Astrocyte (in vitro differentiated cells and primary cell): ENCODE measurements around the gene SFSWAP. TPM values are rescaled to one million over a fixed set of nuclear protein-coding genes. Genes with fewer than 3 reads are reported as not detected.

ENCODE experiments used
- DNase-seq: peaks from one replicate; pipeline ENCODE4 v3.0.0-alpha.2; 2010; ENCODE audit warnings: low read depth
- FAIRE-seq: peaks from 2 replicates; lab custom pipeline; 2011; peaks lifted over from hg19 to GRCh38; lab: Jason Lieb, UNC
- H2AFZ ChIP-seq: 2 replicates; pipeline ENCODE4 v1.6.0; 2012; ENCODE audit warnings: low read depth, low read length, inconsistent platforms
- H3K27ac ChIP-seq: 2 replicates; pipeline ENCODE4 v1.5.1; 2011; ENCODE audit warnings: low read depth, low read length, inconsistent platforms
- H3K27me3 ChIP-seq: 2 replicates; pipeline ENCODE4 v1.6.0; 2011; ENCODE audit warnings: low read length, inconsistent platforms; ENCODE audit not compliant: insufficient read depth
- H3K36me3 ChIP-seq: 2 replicates; pipeline ENCODE4 v1.5.1; 2011; ENCODE audit warnings: low read length, inconsistent platforms; ENCODE audit not compliant: insufficient read depth
- H3K4me1 ChIP-seq: 2 replicates; pipeline ENCODE4 v1.5.1; 2011; ENCODE audit warnings: low read length, inconsistent platforms; ENCODE audit not compliant: insufficient read depth
- H3K4me2 ChIP-seq: 2 replicates; pipeline ENCODE4 v1.6.0; 2012; ENCODE audit warnings: low read length, inconsistent platforms
- H3K4me3 ChIP-seq: 2 replicates; pipeline ENCODE4 v1.5.1; 2011; ENCODE audit warnings: low read depth, mild to moderate bottlenecking, low read length, inconsistent platforms; ENCODE audit not compliant: insufficient read depth
- H3K79me2 ChIP-seq: 2 replicates; pipeline ENCODE4 v1.6.0; 2012; ENCODE audit warnings: mild to moderate bottlenecking, low read length, inconsistent platforms; ENCODE audit not compliant: insufficient read depth
- H3K9ac ChIP-seq: 2 replicates; pipeline ENCODE4 v1.6.0; 2012; ENCODE audit warnings: mild to moderate bottlenecking, low read length, inconsistent platforms
- H3K9me3 ChIP-seq: 2 replicates; pipeline ENCODE4 v1.5.1; 2012; ENCODE audit warnings: low read depth, mild to moderate bottlenecking, low read length, inconsistent platforms; ENCODE audit not compliant: insufficient read depth
- H4K20me1 ChIP-seq: 2 replicates; pipeline ENCODE4 v1.6.0; 2012; ENCODE audit warnings: low read length, inconsistent platforms; ENCODE audit not compliant: insufficient read depth
- H3K27ac Mint-ChIP-seq: one replicate; pipeline ENCODE4 v1.8.0; 2021; ENCODE audit warnings: mild to moderate bottlenecking, mixed read lengths; ENCODE audit not compliant: unreplicated experiment
- H3K27me3 Mint-ChIP-seq: one replicate; pipeline ENCODE4 v1.8.0; 2021; ENCODE audit warnings: low read depth, mixed read lengths; ENCODE audit not compliant: unreplicated experiment
- H3K36me3 Mint-ChIP-seq: one replicate; pipeline ENCODE4 v1.8.0; 2021; ENCODE audit warnings: low read depth, mixed read lengths; ENCODE audit not compliant: unreplicated experiment
- H3K4me1 Mint-ChIP-seq: one replicate; pipeline ENCODE4 v1.8.0; 2021; ENCODE audit warnings: low read depth, mixed read lengths; ENCODE audit not compliant: unreplicated experiment
- H3K4me3 Mint-ChIP-seq: one replicate; pipeline ENCODE4 v1.8.0; 2021; ENCODE audit warnings: mild to moderate bottlenecking, moderate library complexity, mixed read lengths; ENCODE audit not compliant: unreplicated experiment
- H3K9me3 Mint-ChIP-seq: one replicate; pipeline ENCODE4 v1.8.0; 2021; ENCODE audit warnings: mild to moderate bottlenecking, mixed read lengths; ENCODE audit not compliant: unreplicated experiment
- EZH2 ChIP-seq: IDR thresholded peaks from 2 replicates; pipeline ENCODE4 v1.6.1; 2012; ENCODE audit warnings: mild to moderate bottlenecking, low read length, inconsistent platforms; ENCODE audit not compliant: insufficient read depth
- total RNA-seq: library from RNA; stranded (reverse); gene quantifications from 2 replicates; pipeline ENCODE4 v1.2.1, GENCODE V29; 2021
- TF ChIP-seq, protein P1 (sequence below): IDR thresholded peaks from 2 replicates; pipeline ENCODE4 v1.5.1; 2011; ENCODE audit warnings: low read depth, mild to moderate bottlenecking, inconsistent platforms, low read length, moderate library complexity; ENCODE audit not compliant: insufficient read depth

The SFSWAP gene
- total RNA-seq, 1 donor from 2014 or later, result 35.7 TPM

DNA sequence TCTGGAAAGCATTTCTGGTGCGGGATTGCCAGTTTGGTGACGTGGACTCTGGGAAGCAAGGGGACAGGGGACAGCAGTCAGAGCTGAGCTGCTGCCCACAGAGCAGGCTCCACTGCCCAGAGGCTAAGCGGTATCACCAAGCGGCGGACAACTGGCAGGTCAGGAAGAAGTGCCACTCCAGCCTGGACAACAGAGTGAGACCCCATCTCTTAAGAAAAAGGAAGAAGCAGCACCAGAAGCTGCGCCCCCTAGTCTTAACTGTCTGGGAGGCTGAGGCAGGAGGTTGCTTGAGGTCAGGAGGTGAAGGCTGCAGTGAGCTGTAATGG, 85.5 kb downstream of the SFSWAP start:
- H3K36me3 ChIP-seq, result peaks cover 15% of the 10 kb centered on the region
- no peak overlapping the region for H3K4me3 Mint-ChIP-seq
- H3K9ac ChIP-seq, result no peak overlapping the region
- H3K36me3 Mint-ChIP-seq, result peaks cover 14% of the 10 kb centered on the region
- H2AFZ ChIP-seq, result no peak overlapping the region
- H3K4me3 ChIP-seq, result no peak overlapping the region
- DNase-seq (no peak), FAIRE-seq (no peak)
- no peaks in the 10 kb centered on the region for H3K9me3 ChIP-seq
- no peak overlapping the region for H3K4me2 ChIP-seq
- peaks cover 13% of the 10 kb centered on the region for H3K4me1 ChIP-seq
- H3K79me2 ChIP-seq, result no peaks in the 10 kb centered on the region
- peak overlapping the region; percentile 10 for H3K27ac Mint-ChIP-seq
- no peak overlapping the region for H3K27ac ChIP-seq
- TF ChIP-seq, protein P1, sequence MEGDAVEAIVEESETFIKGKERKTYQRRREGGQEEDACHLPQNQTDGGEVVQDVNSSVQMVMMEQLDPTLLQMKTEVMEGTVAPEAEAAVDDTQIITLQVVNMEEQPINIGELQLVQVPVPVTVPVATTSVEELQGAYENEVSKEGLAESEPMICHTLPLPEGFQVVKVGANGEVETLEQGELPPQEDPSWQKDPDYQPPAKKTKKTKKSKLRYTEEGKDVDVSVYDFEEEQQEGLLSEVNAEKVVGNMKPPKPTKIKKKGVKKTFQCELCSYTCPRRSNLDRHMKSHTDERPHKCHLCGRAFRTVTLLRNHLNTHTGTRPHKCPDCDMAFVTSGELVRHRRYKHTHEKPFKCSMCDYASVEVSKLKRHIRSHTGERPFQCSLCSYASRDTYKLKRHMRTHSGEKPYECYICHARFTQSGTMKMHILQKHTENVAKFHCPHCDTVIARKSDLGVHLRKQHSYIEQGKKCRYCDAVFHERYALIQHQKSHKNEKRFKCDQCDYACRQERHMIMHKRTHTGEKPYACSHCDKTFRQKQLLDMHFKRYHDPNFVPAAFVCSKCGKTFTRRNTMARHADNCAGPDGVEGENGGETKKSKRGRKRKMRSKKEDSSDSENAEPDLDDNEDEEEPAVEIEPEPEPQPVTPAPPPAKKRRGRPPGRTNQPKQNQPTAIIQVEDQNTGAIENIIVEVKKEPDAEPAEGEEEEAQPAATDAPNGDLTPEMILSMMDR, result no peak
- TF ChIP-seq EZH2, result no peak
- H3K27me3 Mint-ChIP-seq, result no peaks in the 10 kb centered on the region
- peaks cover 14% of the 10 kb centered on the region for H3K4me1 Mint-ChIP-seq
- no peaks in the 10 kb centered on the region for H3K9me3 Mint-ChIP-seq
- H3K27me3 ChIP-seq, result no peaks in the 10 kb centered on the region
- H4K20me1 ChIP-seq, result no peaks in the 10 kb centered on the region

DNA sequence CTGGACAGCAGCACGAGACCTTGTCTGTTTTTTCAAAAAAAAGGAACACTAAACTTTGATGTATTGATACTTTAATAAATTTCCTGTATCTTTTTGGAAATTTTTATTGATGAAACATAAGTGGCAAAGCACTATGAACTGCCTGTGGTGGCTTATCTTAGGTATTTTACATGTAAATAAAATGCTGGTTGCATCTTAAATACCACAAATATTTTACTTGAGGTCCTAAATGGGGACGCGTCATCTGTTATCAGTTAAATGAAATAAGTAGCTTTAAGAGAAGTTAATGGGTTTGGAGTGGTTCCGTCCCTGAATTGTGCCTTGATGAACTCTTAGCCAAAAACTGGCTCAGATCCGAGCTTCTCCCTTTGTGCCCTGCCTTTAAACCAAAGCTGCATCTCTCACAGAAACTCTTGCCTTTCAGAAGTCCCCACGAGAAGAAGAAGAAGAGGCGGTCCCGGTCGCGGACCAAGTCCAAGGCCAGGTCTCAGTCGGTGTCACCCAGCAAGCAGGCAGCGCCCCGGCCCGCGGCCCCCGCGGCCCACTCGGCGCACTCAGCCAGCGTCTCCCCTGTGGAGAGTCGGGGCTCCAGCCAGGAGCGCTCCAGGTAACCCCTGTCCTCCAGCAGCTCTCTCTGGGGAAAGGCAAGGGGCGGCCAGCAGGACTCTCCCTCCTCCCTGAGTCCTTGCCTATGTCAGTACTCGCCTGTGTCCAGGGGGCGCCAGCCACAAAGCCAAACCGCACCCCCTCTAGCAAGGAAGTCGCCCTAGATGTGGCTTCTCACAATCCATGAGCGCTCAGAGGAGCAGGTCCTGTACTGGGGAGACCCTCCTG, 86.1 kb downstream of the SFSWAP start:
- peaks cover 11% of the 10 kb centered on the region for H3K36me3 ChIP-seq
- peaks cover 13% of the 10 kb centered on the region for H3K4me1 ChIP-seq
- Mint-ChIP-seq H3K4me3 (no peak overlapping the region), H3K9me3 (no peaks in the 10 kb centered on the region), H3K36me3 (peaks cover 13% of the 10 kb centered on the region), H3K27ac (no peak overlapping the region), H3K4me1 (peaks cover 14% of the 10 kb centered on the region), H3K27me3 (no peaks in the 10 kb centered on the region)
- no peak overlapping the region for H2AFZ ChIP-seq
- H3K4me3 ChIP-seq, result no peak overlapping the region
- no peak overlapping the region for H3K4me2 ChIP-seq
- TF ChIP-seq EZH2, result no peak
- TF ChIP-seq, protein P1, result no peak
- DNase-seq (no peak), FAIRE-seq (no peak)
- H3K9me3 ChIP-seq, result no peaks in the 10 kb centered on the region
- H3K9ac ChIP-seq, result no peak overlapping the region
- no peaks in the 10 kb centered on the region for H3K27me3 ChIP-seq
- H4K20me1 ChIP-seq, result no peaks in the 10 kb centered on the region
- H3K27ac ChIP-seq, result no peak overlapping the region
- no peaks in the 10 kb centered on the region for H3K79me2 ChIP-seq

DNA sequence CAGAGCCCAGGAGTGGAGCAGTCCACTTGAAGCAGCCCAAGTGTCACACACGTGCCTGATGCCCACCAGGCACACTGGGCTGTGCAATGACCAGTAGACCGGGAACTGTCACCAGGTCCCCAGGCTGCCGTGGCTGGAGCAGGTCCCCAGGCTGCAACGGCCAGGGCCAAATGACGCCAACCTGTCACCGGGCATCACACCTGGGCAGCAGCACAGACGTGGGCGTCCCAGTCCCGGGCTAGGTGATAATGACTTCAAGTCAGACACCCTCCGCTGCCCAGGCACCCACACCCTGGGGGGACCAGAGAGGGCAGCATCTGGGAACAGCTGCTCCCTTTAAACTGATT, 86.7 kb downstream of the SFSWAP start:
- Histone ChIP-seq H3K27me3 (no peaks in the 10 kb centered on the region), H3K9me3 (no peaks in the 10 kb centered on the region), H3K79me2 (no peaks in the 10 kb centered on the region), H3K27ac (no peak overlapping the region), H3K36me3 (peaks cover 9% of the 10 kb centered on the region), H2AFZ (no peak overlapping the region), H3K4me1 (peaks cover 13% of the 10 kb centered on the region), H3K4me3 (no peak overlapping the region), H4K20me1 (no peaks in the 10 kb centered on the region), H3K9ac (no peak overlapping the region), H3K4me2 (no peak overlapping the region)
- DNase-seq (no peak), FAIRE-seq (no peak)
- TF ChIP-seq EZH2, result no peak
- TF ChIP-seq, protein P1, result no peak
- Mint-ChIP-seq H3K27ac (no peak overlapping the region), H3K4me1 (peaks cover 14% of the 10 kb centered on the region), H3K27me3 (no peaks in the 10 kb centered on the region), H3K36me3 (peaks cover 13% of the 10 kb centered on the region), H3K4me3 (no peak overlapping the region), H3K9me3 (no peaks in the 10 kb centered on the region)
